Right lobe of liver (tissue), 6 donors: ENCODE results near the gene SRRM4. TPM values are rescaled to one million over a fixed set of nuclear protein-coding genes. Genes with fewer than 3 reads are reported as not detected.

Source experiments
- ATAC-seq, 4 donors: fragments of 200-7000 bp; cut with Tn5 transposase; one replicate each; pipeline ENCODE4 v1.9.1; 2020; ENCODE audit warnings: mild to moderate bottlenecking in 4 of 4, moderate library complexity in 4 of 4
- DNase-seq, 3 donors: peaks; one replicate each; pipeline ENCODE4 v3.0.0-alpha.2; 2020
- H3K27ac ChIP-seq, 3 donors: fragments of 200-600 bp; one replicate each; pipeline ENCODE4 v1.8.0; 2022
- H3K27me3 ChIP-seq, 2 donors: fragments of 200-600 bp; one replicate each; pipeline ENCODE4 v1.8.0; 2022
- H3K36me3 ChIP-seq, 4 donors: fragments of 200-600 bp; sonication (generic) in 1 of 4; one replicate each; pipeline versions ENCODE4 v1.5.1 to v1.8.0; 2017 to 2022; ENCODE audit warnings: control low read depth in 1 of 4
- H3K4me1 ChIP-seq, 4 donors: fragments of 200-600 bp; sonication (generic) in 1 of 4; one replicate each; pipeline versions ENCODE4 v1.5.1 to v1.8.0; 2017 to 2022; ENCODE audit warnings: control low read depth in 1 of 4
- H3K4me3 ChIP-seq, 3 donors: fragments of 200-600 bp; one replicate each; pipeline ENCODE4 v1.8.0; 2022
- H3K9me3 ChIP-seq, 4 donors: fragments of 200-600 bp; sonication (generic) in 1 of 4; one replicate each; pipeline versions ENCODE4 v1.5.1 to v1.8.0; 2017 to 2022; ENCODE audit warnings: control low read depth in 1 of 4
- POLR2A ChIP-seq: fragments of 450-650 bp; IDR thresholded peaks from one replicate; pipeline ENCODE4 v1.6.1; 2017; ENCODE audit warnings: antibody characterized with exemption, mild to moderate bottlenecking
- WGBS: methylation state at CpG from one replicate; pipeline ENCODE4 v1.1.6; 2018; ENCODE audit warnings: low coverage, low lambda C conversion rate; ENCODE audit not compliant: insufficient coverage; ENCODE audit errors: missing lambda C conversion rate; 5-methylcytosine and 5-hydroxymethylcytosine counted together
- intact Hi-C, 2 donors: fragments of 100-400 bp; cut with DNase I; formaldehyde crosslinking; loops; one replicate each; pipeline versions ENCODE4 v1.11.2 to v1.14.1; 2022
- total RNA-seq, 6 experiments: library from RNA; depleted of rRNA in 2 of 6; stranded (reverse); fragments of >200 nt in 2 of 6; fragmentation: NEBNext Ultra II Directional in 3 of 6; extraction: Animal tissue kit (Norgen Biotek cat#: 25700) in 3 of 6; gene quantifications; one replicate each; pipeline versions ENCODE4 v1.1.0 to v1.2.4, GENCODE V29; 2016 to 2023
- TF ChIP-seq, protein P1 (sequence below), 4 donors: fragments of 200-600 bp in 3 of 4; fragments of 450-650 bp in 1 of 4; IDR thresholded peaks; one replicate each; pipeline versions ENCODE4 v1.5.1 to v1.8.0; 2016 to 2022; ENCODE audit warnings: antibody characterized with exemption in 4 of 4, mild to moderate bottlenecking in 2 of 4
- donor health status: DM: no; HTN: yes; CAD: no.
- donor health status: DM: no; HTN: no; CAD: no.
- donor health status: DM: no; HTN: no; CAD: no.
- donor health status: DM: no; HTN: yes; CAD: no.
- donor health status: DM: no; HTN: yes; CAD: no.

SRRM4 gene
- total RNA-seq, 6 experiments from 2014 or later, result not detected

DNA sequence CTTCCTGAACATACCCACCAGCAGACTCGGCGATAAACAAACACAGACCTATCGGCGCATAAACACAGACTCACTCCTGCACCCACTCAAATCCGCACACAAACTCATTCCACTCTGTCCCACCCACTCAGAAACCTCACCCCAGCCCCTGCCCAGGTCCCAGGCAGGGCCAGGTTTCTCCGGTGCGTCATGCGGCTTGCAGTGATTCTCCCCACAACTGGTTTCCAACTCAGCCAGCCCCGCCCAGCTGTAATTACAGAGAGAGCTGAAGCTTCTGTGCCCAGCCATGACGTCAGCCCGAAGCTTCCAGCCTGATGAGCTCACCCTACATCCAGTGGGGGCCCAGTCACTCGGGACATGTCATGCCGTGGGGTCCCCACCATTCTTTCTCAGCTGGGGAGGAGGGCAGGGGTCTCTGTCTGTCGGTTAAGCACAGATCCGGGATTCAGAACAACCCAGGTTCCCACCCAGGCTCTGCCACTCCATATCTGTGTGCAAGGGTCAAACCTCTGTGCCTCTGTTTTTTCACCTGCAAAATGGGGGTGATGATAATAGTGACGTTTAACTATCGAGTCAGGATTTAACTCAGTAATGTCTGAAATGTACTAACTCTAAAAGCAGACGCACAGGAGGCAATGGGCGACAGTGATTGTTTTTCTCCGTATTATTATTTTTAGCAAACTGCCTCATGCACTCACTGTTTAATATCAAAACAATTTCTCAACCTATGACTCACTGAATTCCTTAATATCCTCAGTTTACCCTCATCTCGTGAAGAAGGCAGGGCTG, 195.1 kb downstream of the SRRM4 start:
- intact Hi-C loops, result no loop called here
- Histone ChIP-seq H3K36me3 (no peaks in the 10 kb centered on the region), H3K9me3 (no peaks in the 10 kb centered on the region), H3K27ac (no peak overlapping the region), H3K27me3 (peaks cover 0 to 4% of the 10 kb centered on the region in 2 donors), H3K4me1 (no peaks in the 10 kb centered on the region), H3K4me3 (no peak overlapping the region)
- ATAC-seq (peak in 2 of 4 donors; percentile 19 to 28), DNase-seq (peak in 2 of 3 donors; percentile 41 to 64)
- TF ChIP-seq POLR2A, result no peak
- TF ChIP-seq, protein P1, sequence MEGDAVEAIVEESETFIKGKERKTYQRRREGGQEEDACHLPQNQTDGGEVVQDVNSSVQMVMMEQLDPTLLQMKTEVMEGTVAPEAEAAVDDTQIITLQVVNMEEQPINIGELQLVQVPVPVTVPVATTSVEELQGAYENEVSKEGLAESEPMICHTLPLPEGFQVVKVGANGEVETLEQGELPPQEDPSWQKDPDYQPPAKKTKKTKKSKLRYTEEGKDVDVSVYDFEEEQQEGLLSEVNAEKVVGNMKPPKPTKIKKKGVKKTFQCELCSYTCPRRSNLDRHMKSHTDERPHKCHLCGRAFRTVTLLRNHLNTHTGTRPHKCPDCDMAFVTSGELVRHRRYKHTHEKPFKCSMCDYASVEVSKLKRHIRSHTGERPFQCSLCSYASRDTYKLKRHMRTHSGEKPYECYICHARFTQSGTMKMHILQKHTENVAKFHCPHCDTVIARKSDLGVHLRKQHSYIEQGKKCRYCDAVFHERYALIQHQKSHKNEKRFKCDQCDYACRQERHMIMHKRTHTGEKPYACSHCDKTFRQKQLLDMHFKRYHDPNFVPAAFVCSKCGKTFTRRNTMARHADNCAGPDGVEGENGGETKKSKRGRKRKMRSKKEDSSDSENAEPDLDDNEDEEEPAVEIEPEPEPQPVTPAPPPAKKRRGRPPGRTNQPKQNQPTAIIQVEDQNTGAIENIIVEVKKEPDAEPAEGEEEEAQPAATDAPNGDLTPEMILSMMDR (IDR thresholded peaks at IDR 0.05), result no peak
- WGBS, result 41% methylated on average over 19 of the region's 21 CpGs

DNA sequence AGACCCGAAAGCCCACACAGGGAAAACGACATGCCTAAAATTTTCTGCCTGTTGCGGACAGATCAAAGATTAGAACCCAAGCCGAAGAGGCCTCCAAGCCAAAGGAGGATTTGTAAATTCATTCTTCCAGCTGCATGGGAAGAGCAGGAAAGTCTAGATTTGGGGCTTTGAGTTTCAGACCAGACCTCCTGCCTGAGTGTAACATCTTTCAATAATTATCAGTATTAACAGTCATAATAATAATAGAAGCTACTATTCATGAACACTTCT, 195.7 kb downstream of the SRRM4 start:
- WGBS, result 74% methylated on average over 4 of the region's 4 CpGs
- intact Hi-C loops, result no loop called here
- no peaks in the 10 kb centered on the region for H3K36me3 ChIP-seq
- no peaks in the 10 kb centered on the region for H3K9me3 ChIP-seq
- H3K4me3 ChIP-seq, result no peak overlapping the region
- H3K4me1 ChIP-seq, result no peaks in the 10 kb centered on the region
- TF ChIP-seq, protein P1 (IDR thresholded peaks at IDR 0.05), result no peak
- TF ChIP-seq POLR2A, result no peak
- peaks cover 0 to 4% of the 10 kb centered on the region in 2 donors for H3K27me3 ChIP-seq
- ATAC-seq (no peak), DNase-seq (no peak)
- H3K27ac ChIP-seq, result no peak overlapping the region

DNA sequence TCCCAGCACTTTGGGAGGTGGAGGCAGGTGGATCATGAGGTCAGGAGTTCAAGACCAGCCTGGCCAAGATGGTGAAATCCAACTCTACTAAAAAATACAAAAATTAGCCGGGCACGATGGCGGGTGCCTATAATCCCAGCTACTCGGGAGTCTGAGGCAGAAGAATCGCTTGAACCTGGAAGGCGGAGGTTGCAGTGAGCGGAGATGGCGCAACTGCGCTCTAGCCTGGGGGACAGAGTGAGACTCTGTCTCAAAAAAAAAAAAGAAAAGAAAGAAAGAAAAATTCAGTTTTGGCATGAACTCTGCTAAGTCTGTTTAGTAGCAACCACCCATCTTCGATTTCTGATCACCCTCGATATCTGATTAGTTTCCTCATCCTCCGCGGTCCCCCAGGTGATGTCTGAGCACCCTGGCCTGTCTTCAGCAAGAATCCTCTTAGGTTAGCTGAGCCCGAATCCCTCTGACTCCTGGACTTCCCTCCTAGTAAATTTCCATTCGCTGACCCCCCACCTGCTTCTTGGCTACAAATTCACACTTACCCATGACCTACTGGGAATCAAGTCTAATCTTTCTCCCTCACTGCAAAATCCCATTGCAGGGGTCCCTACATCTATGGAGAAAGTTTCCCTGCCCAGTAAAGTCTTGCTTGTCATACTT, 196.5 kb downstream of the SRRM4 start:
- ATAC-seq, result no peak
- WGBS, result 80% methylated on average over 15 of the region's 15 CpGs
- Histone ChIP-seq H3K27ac (no peak overlapping the region), H3K4me1 (no peaks in the 10 kb centered on the region), H3K27me3 (peaks cover 0 to 4% of the 10 kb centered on the region in 2 donors), H3K36me3 (no peaks in the 10 kb centered on the region), H3K9me3 (no peaks in the 10 kb centered on the region), H3K4me3 (no peak overlapping the region)
- TF ChIP-seq, protein P1 (IDR thresholded peaks at IDR 0.05), result no peak
- no peak for TF ChIP-seq POLR2A
- intact Hi-C loops, result no loop called here
- DNase-seq, result no peak

DNA sequence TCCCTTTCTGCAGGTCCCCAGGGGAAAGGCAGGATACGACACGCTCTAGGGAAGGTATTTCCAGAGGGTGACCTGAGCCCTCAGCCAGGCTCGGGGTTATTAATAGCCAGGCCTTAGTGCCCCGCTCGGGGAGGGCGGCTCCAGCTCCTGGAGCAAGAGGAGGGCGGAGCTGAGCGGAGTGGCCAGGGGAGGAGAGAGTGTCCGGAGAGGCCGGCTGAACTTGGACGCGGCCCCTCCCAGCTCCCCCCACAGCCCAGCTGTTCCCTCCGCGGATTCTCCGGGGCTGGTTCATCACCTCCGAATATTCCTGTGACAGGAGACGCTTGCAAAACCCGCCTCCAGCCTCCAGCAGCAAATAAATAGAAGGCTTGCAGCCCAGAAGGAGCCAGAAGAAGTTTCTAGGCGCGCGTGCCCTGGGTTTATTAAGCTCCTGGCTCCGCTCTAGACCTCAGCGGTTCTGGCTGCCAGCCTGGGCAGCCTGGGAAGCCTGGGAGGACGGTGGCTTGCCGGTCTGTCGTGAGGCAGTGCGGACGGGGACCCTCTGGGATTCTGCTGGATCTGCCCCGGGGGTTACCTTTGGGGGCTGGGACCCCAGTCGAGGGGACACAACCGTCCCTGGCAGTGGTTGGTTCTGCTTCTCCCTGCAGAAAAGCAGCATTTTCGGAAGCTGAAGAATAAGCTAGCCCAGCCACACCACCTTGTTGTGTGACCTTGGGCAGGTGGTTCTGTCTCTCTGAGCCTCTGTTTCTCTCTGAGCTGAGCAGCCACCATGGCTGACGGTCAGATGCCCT, 197.4 kb downstream of the SRRM4 start, which contains the start of gene HSPB8:
Gene HSPB8, plus strand, starts transcription at position 388 of the 791 bp plus-strand sequence. Its CDS starts 382 bp downstream, at position 770.
- Histone ChIP-seq H3K9me3 (no peaks in the 10 kb centered on the region), H3K27me3 (peaks cover 0 to 4% of the 10 kb centered on the region in 2 donors), H3K4me1 (no peaks in the 10 kb centered on the region), H3K4me3 (peak within 1 kb of the TSS; percentile 25 to 36 (median 35)), H3K27ac (peak within 1 kb of the TSS; percentile 26 to 63 (median 36)), H3K36me3 (no peaks in the 10 kb centered on the region)
- DNase-seq, result peak; percentile 62 to 75 (median 72)
- ATAC-seq, result peak; percentile 83 to 88 (median 83)
- WGBS, result 0% methylated on average over 9 of the region's 33 CpGs
- TF ChIP-seq, protein P1 (IDR thresholded peaks at IDR 0.05), result no peak
- peak; percentile 72 for TF ChIP-seq POLR2A
- intact Hi-C loops, result no loop called here
